GM18907 (cell line): ENCODE measurements around the gene SECISBP2.

Experiments
- ATAC-seq: cut with Tn5 transposase; IDR thresholded peaks from one replicate; pipeline ENCODE4 v1.9.1; 2021; ENCODE audit warnings: mild to moderate bottlenecking, moderate library complexity; ENCODE audit not compliant: unreplicated experiment

The SECISBP2 gene

GRCh38 chr9:89400403-89401116 is 82.3 kb downstream of the SECISBP2 start:
- peak; percentile 74 for ATAC-seq

GRCh38 chr9:89402695-89403427 is 84.6 kb downstream of the SECISBP2 start:
- no peak for ATAC-seq

- no peak for ATAC-seq
These were observed 85.8 kb downstream of the SECISBP2 start for GRCh38 chr9:89404074-89404473.

GRCh38 chr9:89405826-89406225 is 87.5 kb downstream of the SECISBP2 start:
- peak; percentile 56 for ATAC-seq

GRCh38 chr9:89407070-89407469 is 88.8 kb downstream of the SECISBP2 start:
- ATAC-seq, result no peak

- peak; percentile 48 for ATAC-seq
These were observed 90.4 kb downstream of the SECISBP2 start for GRCh38 chr9:89408628-89409101.
